Measurements from ENCODE around the gene ATAD3A.
A peak's percentile ranks its signal among the peaks of the same experiment; 100 is the strongest.

The ATAD3A gene

GRCh38 chr1:1573843-1574720, 62.1 kb downstream of the ATAD3A start:
- Histone ChIP-seq H3K27ac (ENCODE audit: low read depth, low read length, severe bottlenecking) (peak overlapping the region; percentile 97), H3K4me3 (ENCODE audit: extremely low read depth, insufficient read depth, low read length, poor library complexity, severe bottlenecking) (peak overlapping the region; percentile 94), H3K36me3 (ENCODE audit: control insufficient read depth, insufficient read depth, low read length) (peaks cover 37% of the 10 kb centered on the region), H3K4me1 (ENCODE audit: control insufficient read depth, insufficient read depth, low read length, poor library complexity, severe bottlenecking) (peaks cover 4% of the 10 kb centered on the region), H3K9me3 (ENCODE audit: control insufficient read depth, low read length) (no peaks in the 10 kb centered on the region)
- 0% methylated on average over 71 to 79 of the region's 96 CpGs for WGBS, 2 experiments (ENCODE audit: insufficient coverage in 2 of 2)

- Histone ChIP-seq H3K36me3 (ENCODE audit: control insufficient read depth, insufficient read depth, low read length) (peaks cover 29% of the 10 kb centered on the region), H3K27ac (ENCODE audit: low read depth, low read length, severe bottlenecking) (peak within 1 kb of the TSS; percentile 97), H3K4me1 (ENCODE audit: control insufficient read depth, insufficient read depth, low read length, poor library complexity, severe bottlenecking) (peaks cover 4% of the 10 kb centered on the region), H3K4me3 (ENCODE audit: extremely low read depth, insufficient read depth, low read length, poor library complexity, severe bottlenecking) (peak within 1 kb of the TSS; percentile 94), H3K9me3 (ENCODE audit: control insufficient read depth, low read length) (no peaks in the 10 kb centered on the region)
- 1% methylated on average over 74 to 83 of the region's 87 CpGs for WGBS, 2 experiments (ENCODE audit: insufficient coverage in 2 of 2)
Measured at GRCh38 chr1:1574721-1575537, 63.0 kb downstream of the ATAD3A start, which contains the start of gene SSU72. Gene SSU72 (minus strand): TSS chr1:1574863. CDS start chr1:1574557, 306 bp downstream.

DNA sequence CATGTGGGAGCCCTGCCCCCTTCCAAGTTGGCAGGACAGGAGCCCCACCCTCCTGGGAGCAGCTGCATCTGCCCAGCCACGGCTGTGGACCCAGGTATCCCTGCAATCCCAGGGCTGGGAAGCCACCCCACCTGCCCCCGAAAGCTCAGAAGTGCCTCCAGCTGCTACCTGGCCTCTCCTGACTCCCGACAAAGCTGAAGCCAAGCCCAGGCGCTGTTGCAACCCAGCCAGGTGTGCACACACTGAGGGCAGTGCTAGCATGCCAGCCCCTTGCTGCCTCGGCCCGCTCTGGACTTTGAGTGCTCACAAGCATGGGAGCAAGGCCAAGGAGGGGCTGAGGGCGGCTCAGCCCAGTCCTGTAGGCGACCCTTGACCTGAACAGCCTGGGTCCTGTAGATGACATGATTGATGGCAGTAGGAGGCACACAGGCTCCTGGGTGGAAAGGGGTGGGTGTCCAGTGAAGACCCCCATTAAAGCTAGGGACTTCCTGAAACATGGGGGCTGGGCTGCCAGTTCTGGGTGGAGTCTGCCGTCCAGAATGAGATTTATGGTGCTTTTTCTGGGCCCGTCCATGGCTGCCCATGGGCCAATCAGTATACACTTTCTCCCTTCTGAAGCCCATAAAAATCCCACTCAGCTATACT, 65.5 kb downstream of the ATAD3A start:
- 72 to 84% methylated on average over 7 to 10 of the region's 10 CpGs for WGBS, 2 experiments (ENCODE audit: insufficient coverage in 2 of 2)
- H3K27ac ChIP-seq (ENCODE audit: low read depth, low read length, severe bottlenecking): no peak overlapping the region

GRCh38 chr1:1578371-1578940, 66.5 kb downstream of the ATAD3A start:
- Histone ChIP-seq H3K9me3 (ENCODE audit: control insufficient read depth, low read length) (no peaks in the 10 kb centered on the region), H3K36me3 (ENCODE audit: control insufficient read depth, insufficient read depth, low read length) (no peaks in the 10 kb centered on the region), H3K4me1 (ENCODE audit: control insufficient read depth, insufficient read depth, low read length, poor library complexity, severe bottlenecking) (peaks cover 3% of the 10 kb centered on the region), H3K4me3 (ENCODE audit: extremely low read depth, insufficient read depth, low read length, poor library complexity, severe bottlenecking) (no peak overlapping the region), H3K27ac (ENCODE audit: low read depth, low read length, severe bottlenecking) (no peak overlapping the region)
- WGBS, 2 experiments (ENCODE audit: insufficient coverage in 2 of 2): 83 to 88% methylated on average over 12 of the region's 13 CpGs

More for the DNA sequence above, 65.5 kb downstream of the ATAD3A start:
- Histone ChIP-seq H3K4me3 (ENCODE audit: extremely low read depth, insufficient read depth, low read length, poor library complexity, severe bottlenecking) (no peak overlapping the region), H3K9me3 (ENCODE audit: control insufficient read depth, low read length) (no peaks in the 10 kb centered on the region), H3K4me1 (ENCODE audit: control insufficient read depth, insufficient read depth, low read length, poor library complexity, severe bottlenecking) (peaks cover 4% of the 10 kb centered on the region), H3K36me3 (ENCODE audit: control insufficient read depth, insufficient read depth, low read length) (peaks cover 8% of the 10 kb centered on the region)

GRCh38 chr1:1582585-1583346, 70.8 kb downstream of the ATAD3A start:
- WGBS, 2 experiments (ENCODE audit: insufficient coverage in 2 of 2): 81 to 82% methylated on average over 7 to 8 of the region's 9 CpGs
- Histone ChIP-seq H3K27ac (ENCODE audit: low read depth, low read length, severe bottlenecking) (no peak overlapping the region), H3K4me3 (ENCODE audit: extremely low read depth, insufficient read depth, low read length, poor library complexity, severe bottlenecking) (no peak overlapping the region), H3K4me1 (ENCODE audit: control insufficient read depth, insufficient read depth, low read length, poor library complexity, severe bottlenecking) (no peaks in the 10 kb centered on the region), H3K9me3 (ENCODE audit: control insufficient read depth, low read length) (no peaks in the 10 kb centered on the region), H3K36me3 (ENCODE audit: control insufficient read depth, insufficient read depth, low read length) (no peaks in the 10 kb centered on the region)

- Histone ChIP-seq H3K36me3 (ENCODE audit: control insufficient read depth, insufficient read depth, low read length) (no peaks in the 10 kb centered on the region), H3K4me1 (ENCODE audit: control insufficient read depth, insufficient read depth, low read length, poor library complexity, severe bottlenecking) (no peaks in the 10 kb centered on the region), H3K27ac (ENCODE audit: low read depth, low read length, severe bottlenecking) (no peak overlapping the region), H3K9me3 (ENCODE audit: control insufficient read depth, low read length) (no peaks in the 10 kb centered on the region), H3K4me3 (ENCODE audit: extremely low read depth, insufficient read depth, low read length, poor library complexity, severe bottlenecking) (no peak overlapping the region)
- WGBS, 2 experiments (ENCODE audit: insufficient coverage in 2 of 2): 83 to 89% methylated on average over 20 to 22 of the region's 23 CpGs
Measured at GRCh38 chr1:1583347-1584010, 71.5 kb downstream of the ATAD3A start.
